Omental fat pad (tissue), 4 donors: Measurements from ENCODE around the gene ACTL10. TPM values are rescaled to one million over a fixed set of nuclear protein-coding genes. Genes with fewer than 3 reads are reported as not detected.
A peak's percentile ranks its signal among the peaks of the same experiment; 100 is the strongest.

Source experiments
- ATAC-seq: fragments of 150-250 bp; one replicate; pipeline ENCODE4 v1.9.1; 2016; ENCODE audit warnings: mild to moderate bottlenecking, moderate library complexity; ENCODE audit not compliant: low FRiP score
- DNase-seq: peaks from one replicate; pipeline ENCODE4 v3.0.0-alpha.2; 2019; ENCODE audit warnings: low spot score
- CTCF ChIP-seq, 3 donors: fragments of 450-650 bp; IDR thresholded peaks; one replicate each; pipeline ENCODE4 v1.5.1; 2016 to 2017; ENCODE audit warnings: antibody characterized with exemption in 3 of 3, mild to moderate bottlenecking in 3 of 3, moderate library complexity in 2 of 3
- total RNA-seq, 4 donors: library from RNA; depleted of rRNA; stranded (reverse); fragments of >200 nt; gene quantifications; one replicate each; pipeline ENCODE4 v1.1.0, GENCODE V29; 2016

Gene ACTL10
- total RNA-seq, 4 donors from 2014 or later: 1.1 to 2.4 (median 1.8) TPM

- no peak for DNase-seq
- no peak for ATAC-seq
- TF ChIP-seq CTCF (IDR thresholded peaks at IDR 0.05): no peak
These were observed 18.2 kb upstream of the ACTL10 start for GRCh38 chr20:33648396-33649004.

- no peak for ATAC-seq
- no peak for DNase-seq
- no peak for TF ChIP-seq CTCF (IDR thresholded peaks at IDR 0.05)
These were observed 17.5 kb upstream of the ACTL10 start for GRCh38 chr20:33649201-33649681.

GRCh38 chr20:33650111-33650752, 16.5 kb upstream of the ACTL10 start:
- TF ChIP-seq CTCF (IDR thresholded peaks at IDR 0.05): no peak
- ATAC-seq: no peak

GRCh38 chr20:33650753-33651561, 15.8 kb upstream of the ACTL10 start:
- ATAC-seq (no peak), DNase-seq (no peak)
- no peak for TF ChIP-seq CTCF (IDR thresholded peaks at IDR 0.05)

More at GRCh38 chr20:33650111-33650752, 16.5 kb upstream of the ACTL10 start:
- no peak for DNase-seq

GRCh38 chr20:33651562-33652048, 15.1 kb upstream of the ACTL10 start:
- ATAC-seq: no peak
- no peak for TF ChIP-seq CTCF (IDR thresholded peaks at IDR 0.05)
- no peak for DNase-seq

GRCh38 chr20:33653218-33653899, 13.4 kb upstream of the ACTL10 start:
- ATAC-seq (peak; percentile 54), DNase-seq (no peak)
- TF ChIP-seq CTCF (IDR thresholded peaks at IDR 0.05): peak in 1 of 3 donors; percentile 59
